SK-N-SH (cell line): ENCODE results near the gene FSHR. TPM values are rescaled to one million over a fixed set of nuclear protein-coding genes. Genes with fewer than 3 reads are reported as not detected.

ENCODE experiments used
- CTCF ChIA-PET: fragments of 300-600, 350-600 bp; formaldehyde crosslinking; extraction: SDS; loops from one replicate; lab custom pipeline; 2021; lab: Yijun Ruan, JAX
- POLR2A ChIA-PET: fragments of 350-600 bp; sonication (Branson Sonifier 250); formaldehyde crosslinking; extraction: SDS; loops from one replicate; lab custom pipeline; 2020; ENCODE audit warnings: antibody characterized with exemption, inconsistent platforms; lab: Yijun Ruan, JAX
- DNase-seq: peaks from one replicate; pipeline ENCODE4 v3.0.0; 2012
- H2AFZ ChIP-seq: fragments of 200-600 bp; sonication (generic); 2 replicates; pipeline ENCODE4 v1.8.1; 2016; ENCODE audit warnings: antibody characterized with exemption, mild to moderate bottlenecking, low read depth
- H3F3A ChIP-seq: fragments of 200-600 bp; sonication (generic); replicated peaks from 2 replicates; pipeline ENCODE3; 2016; ENCODE audit warnings: antibody characterized with exemption, mild to moderate bottlenecking; ENCODE audit not compliant: insufficient read depth
- H3K27ac ChIP-seq, 2 experiments: fragments of 200-500 bp in 1 of 2; fragments of 200-600 bp in 1 of 2; sonication (Bioruptor generic) in 1 of 2; sonication (generic), shearing (Covaris generic) in 1 of 2; 2 replicates each; pipeline versions ENCODE4 v1.5.1 to v1.6.1; 2014 to 2016; ENCODE audit warnings: low read depth in 2 of 2, inconsistent platforms in 1 of 2, low read length in 1 of 2, mild to moderate bottlenecking in 1 of 2, mixed read lengths in 1 of 2
- H3K27me3 ChIP-seq: fragments of 200-600 bp; sonication (generic), shearing (Covaris generic); 2 replicates; pipeline ENCODE4 v1.6.1; 2016; ENCODE audit warnings: mixed run types; ENCODE audit not compliant: insufficient read depth
- H3K36me3 ChIP-seq, 2 experiments: fragments of 200-500 bp in 1 of 2; fragments of 200-600 bp in 1 of 2; sonication (Bioruptor generic) in 1 of 2; sonication (generic) in 1 of 2; replicated peaks in 1 of 2; 2 replicates each; pipeline versions ENCODE3 to v1.5.1; 2014 to 2016; ENCODE audit warnings: low read length in 1 of 2, mild to moderate bottlenecking in 1 of 2; ENCODE audit not compliant: insufficient read depth in 2 of 2, control insufficient read depth in 1 of 2
- H3K4me1 ChIP-seq, 2 experiments: fragments of 200-500 bp in 1 of 2; fragments of 200-600 bp in 1 of 2; sonication (Bioruptor generic) in 1 of 2; sonication (generic), shearing (Covaris generic) in 1 of 2; 2 replicates each; pipeline versions ENCODE4 v1.5.1 to v1.6.1; 2014 to 2016; ENCODE audit warnings: low read depth in 1 of 2, low read length in 1 of 2, mixed run types in 1 of 2; ENCODE audit not compliant: insufficient read depth in 2 of 2, control insufficient read depth in 1 of 2
- H3K4me2 ChIP-seq: fragments of 200-600 bp; sonication (generic), shearing (Covaris generic); 2 replicates; pipeline ENCODE4 v1.6.1; 2017; ENCODE audit warnings: mixed run types
- H3K4me3 ChIP-seq, 2 experiments: fragments of 200-500 bp in 1 of 2; fragments of 200-600 bp in 1 of 2; sonication (Bioruptor generic) in 1 of 2; sonication (generic), shearing (Covaris generic) in 1 of 2; 2 replicates each; pipeline versions ENCODE4 v1.5.1 to v1.8.1; 2014 to 2016; ENCODE audit warnings: low read depth in 2 of 2, inconsistent platforms in 1 of 2, low read length in 1 of 2, mild to moderate bottlenecking in 1 of 2, mixed read lengths in 1 of 2, moderate library complexity in 1 of 2
- H3K79me2 ChIP-seq: fragments of 200-600 bp; sonication (generic); 2 replicates; pipeline ENCODE4 v1.8.1; 2017; ENCODE audit warnings: mild to moderate bottlenecking; ENCODE audit not compliant: insufficient read depth
- H3K9ac ChIP-seq: fragments of 200-600 bp; sonication (generic); 2 replicates; pipeline ENCODE4 v1.6.1; 2017; ENCODE audit warnings: mixed run types
- H3K9me2 ChIP-seq: fragments of 200-600 bp; sonication (generic); 2 replicates; pipeline ENCODE4 v1.6.1; 2017; ENCODE audit warnings: mixed run types
- H3K9me3 ChIP-seq: fragments of 200-600 bp; sonication (generic); 2 replicates; pipeline ENCODE4 v1.6.1; 2017; ENCODE audit warnings: mixed run types, mild to moderate bottlenecking, moderate library complexity
- H4K20me1 ChIP-seq: fragments of 200-600 bp; sonication (generic); 2 replicates; pipeline ENCODE4 v1.6.1; 2017; ENCODE audit warnings: mild to moderate bottlenecking, mixed run types; ENCODE audit not compliant: insufficient read depth
- ELF1 ChIP-seq: IDR thresholded peaks from 2 replicates; pipeline ENCODE4 v1.4.0; 2012
- FOXJ3 ChIP-seq: sonication (generic); formaldehyde crosslinking; IDR thresholded peaks from 2 replicates; pipeline ENCODE4 v1.5.1; 2020; ENCODE audit warnings: mild to moderate bottlenecking, missing genetic modification reagents
- GABPA ChIP-seq: IDR thresholded peaks from 2 replicates; pipeline ENCODE4 v1.4.0; 2012; ENCODE audit warnings: low read depth, mild to moderate bottlenecking
- GATA2 ChIP-seq: sonication (generic); formaldehyde crosslinking; IDR thresholded peaks from 2 replicates; pipeline ENCODE4 v1.5.0; 2020; ENCODE audit warnings: mild to moderate bottlenecking, missing genetic modification reagents
- IRF3 ChIP-seq: fragments of 150-350 bp; IDR thresholded peaks from 2 replicates; pipeline ENCODE4 v1.6.1; 2016; ENCODE audit warnings: mild to moderate bottlenecking, low read depth, low read length
- MXI1 ChIP-seq: IDR thresholded peaks from 2 replicates; pipeline ENCODE4 v1.6.1; 2012; ENCODE audit warnings: mild to moderate bottlenecking, low read depth, low read length, improper control_type of control experiment
- NFIC ChIP-seq: IDR thresholded peaks from 2 replicates; pipeline ENCODE4 v1.4.0; 2012; ENCODE audit warnings: borderline replicate concordance
- NRF1 ChIP-seq: IDR thresholded peaks from 2 replicates; pipeline ENCODE4 v1.6.1; 2012; ENCODE audit warnings: low read depth, mild to moderate bottlenecking, low read length
- RFX5 ChIP-seq: IDR thresholded peaks from 2 replicates; pipeline ENCODE4 v1.6.1; 2012; ENCODE audit warnings: mild to moderate bottlenecking, improper control_type of control experiment, low read length
- RXRA ChIP-seq: IDR thresholded peaks from 2 replicates; pipeline ENCODE4 v1.4.0; 2012; ENCODE audit warnings: low read depth, mild to moderate bottlenecking, borderline replicate concordance
- SIN3A ChIP-seq: IDR thresholded peaks from 2 replicates; pipeline ENCODE4 v1.6.1; 2012; ENCODE audit warnings: low read depth, mild to moderate bottlenecking, low read length, moderate library complexity, borderline replicate concordance
- SMC3 ChIP-seq: IDR thresholded peaks from 2 replicates; pipeline ENCODE4 v1.6.1; 2012; ENCODE audit warnings: low read depth, low read length, improper control_type of control experiment
- TAF1 ChIP-seq: IDR thresholded peaks from 2 replicates; pipeline ENCODE4 v1.6.1; 2012; ENCODE audit warnings: low read depth, mild to moderate bottlenecking, low read length, moderate library complexity, borderline replicate concordance
- TCF12 ChIP-seq: IDR thresholded peaks from 2 replicates; pipeline ENCODE4 v1.4.0; 2012
- TEAD4 ChIP-seq: IDR thresholded peaks from 2 replicates; pipeline ENCODE4 v1.4.0; 2012; ENCODE audit warnings: mild to moderate bottlenecking, borderline replicate concordance; ENCODE audit not compliant: insufficient read depth
- WGBS: methylation state at CpG from one replicate; pipeline ENCODE4 v1.1.6; 2017; ENCODE audit warnings: low lambda C conversion rate; 5-methylcytosine and 5-hydroxymethylcytosine counted together
- polyA plus RNA-seq, 3 experiments: library from polyadenylated mRNA; depleted of rRNA; stranded (reverse); fragments of >200 nt; gene quantifications; 2 replicates each; pipeline ENCODE4 v1.2.3, GENCODE V29; 2012
- TF ChIP-seq, protein P1 (sequence below): fragments of 150-350 bp; IDR thresholded peaks from 2 replicates; pipeline ENCODE4 v1.6.1; 2017; ENCODE audit warnings: antibody characterized with exemption, low read length, low read depth, borderline replicate concordance
- TF ChIP-seq, protein P2 (sequence below): fragments of 200-600 bp; sonication (generic); IDR thresholded peaks from 2 replicates; pipeline ENCODE4 v1.6.1; 2017; ENCODE audit warnings: antibody characterized with exemption, mild to moderate bottlenecking, moderate library complexity
- TF ChIP-seq, protein P3 (sequence below): IDR thresholded peaks from 2 replicates; pipeline ENCODE4 v1.4.0; 2012; ENCODE audit warnings: low read depth, borderline replicate concordance

Gene FSHR
- polyA plus RNA-seq, 1 of the 3 experiments (the other 2 are of a cell fraction) = not detected

- no peaks in the 10 kb centered on the region for H4K20me1 ChIP-seq
- H3K4me3 ChIP-seq = no peak overlapping the region
- no peaks in the 10 kb centered on the region for H3K9me3 ChIP-seq
- H3F3A ChIP-seq = no peaks in the 10 kb centered on the region
- peaks cover 0 to 5% of the 10 kb centered on the region in 2 experiments; a peak in 1 of 4 replicates for H3K4me1 ChIP-seq
- DNase-seq = peak; percentile 17
- TF ChIP-seq TAF1 (no peak), TEAD4 (no peak), SIN3A (no peak), NRF1 (no peak), GATA2 (no peak), MXI1 (no peak), ELF1 (no peak), IRF3 (no peak), TCF12 (no peak), FOXJ3 (CRISPR knock-in tag) (no peak), RXRA (no peak), NFIC (no peak), GABPA (no peak), RFX5 (no peak), SMC3 (no peak)
- TF ChIP-seq, protein P1, sequence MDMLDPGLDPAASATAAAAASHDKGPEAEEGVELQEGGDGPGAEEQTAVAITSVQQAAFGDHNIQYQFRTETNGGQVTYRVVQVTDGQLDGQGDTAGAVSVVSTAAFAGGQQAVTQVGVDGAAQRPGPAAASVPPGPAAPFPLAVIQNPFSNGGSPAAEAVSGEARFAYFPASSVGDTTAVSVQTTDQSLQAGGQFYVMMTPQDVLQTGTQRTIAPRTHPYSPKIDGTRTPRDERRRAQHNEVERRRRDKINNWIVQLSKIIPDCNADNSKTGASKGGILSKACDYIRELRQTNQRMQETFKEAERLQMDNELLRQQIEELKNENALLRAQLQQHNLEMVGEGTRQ = no peak
- TF ChIP-seq, protein P2, sequence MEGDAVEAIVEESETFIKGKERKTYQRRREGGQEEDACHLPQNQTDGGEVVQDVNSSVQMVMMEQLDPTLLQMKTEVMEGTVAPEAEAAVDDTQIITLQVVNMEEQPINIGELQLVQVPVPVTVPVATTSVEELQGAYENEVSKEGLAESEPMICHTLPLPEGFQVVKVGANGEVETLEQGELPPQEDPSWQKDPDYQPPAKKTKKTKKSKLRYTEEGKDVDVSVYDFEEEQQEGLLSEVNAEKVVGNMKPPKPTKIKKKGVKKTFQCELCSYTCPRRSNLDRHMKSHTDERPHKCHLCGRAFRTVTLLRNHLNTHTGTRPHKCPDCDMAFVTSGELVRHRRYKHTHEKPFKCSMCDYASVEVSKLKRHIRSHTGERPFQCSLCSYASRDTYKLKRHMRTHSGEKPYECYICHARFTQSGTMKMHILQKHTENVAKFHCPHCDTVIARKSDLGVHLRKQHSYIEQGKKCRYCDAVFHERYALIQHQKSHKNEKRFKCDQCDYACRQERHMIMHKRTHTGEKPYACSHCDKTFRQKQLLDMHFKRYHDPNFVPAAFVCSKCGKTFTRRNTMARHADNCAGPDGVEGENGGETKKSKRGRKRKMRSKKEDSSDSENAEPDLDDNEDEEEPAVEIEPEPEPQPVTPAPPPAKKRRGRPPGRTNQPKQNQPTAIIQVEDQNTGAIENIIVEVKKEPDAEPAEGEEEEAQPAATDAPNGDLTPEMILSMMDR = no peak
- TF ChIP-seq, protein P3, sequence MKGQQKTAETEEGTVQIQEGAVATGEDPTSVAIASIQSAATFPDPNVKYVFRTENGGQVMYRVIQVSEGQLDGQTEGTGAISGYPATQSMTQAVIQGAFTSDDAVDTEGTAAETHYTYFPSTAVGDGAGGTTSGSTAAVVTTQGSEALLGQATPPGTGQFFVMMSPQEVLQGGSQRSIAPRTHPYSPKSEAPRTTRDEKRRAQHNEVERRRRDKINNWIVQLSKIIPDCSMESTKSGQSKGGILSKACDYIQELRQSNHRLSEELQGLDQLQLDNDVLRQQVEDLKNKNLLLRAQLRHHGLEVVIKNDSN = no peak
- no peaks in the 10 kb centered on the region for H3K9me2 ChIP-seq
- no peaks in the 10 kb centered on the region for H3K27me3 ChIP-seq
- ChIA-PET CTCF (no interaction called here), POLR2A (no interaction called here)
- no peak overlapping the region for H3K4me2 ChIP-seq
- H3K27ac ChIP-seq = no peak overlapping the region
- H2AFZ ChIP-seq = no peak overlapping the region
- H3K79me2 ChIP-seq = no peaks in the 10 kb centered on the region
- WGBS = 61% methylated on average over 2 of the region's 2 CpGs
- H3K36me3 ChIP-seq = no peaks in the 10 kb centered on the region
- H3K9ac ChIP-seq = no peak overlapping the region
These were observed 133.0 kb downstream of the FSHR start for GRCh38 chr2:49021271-49021670.
